WTC11 (cell line): Measurements from ENCODE around the gene CTNND2. TPM values are rescaled to one million over a fixed set of nuclear protein-coding genes. Genes with fewer than 3 reads are reported as not detected.

Source experiments
- ATAC-seq: fragments of 200-7000 bp; cut with Tn5 transposase; 2 replicates; pipeline ENCODE4 v1.10.0; 2021; ENCODE audit warnings: mild to moderate bottlenecking, moderate library complexity
- CTCF ChIA-PET: fragments of 300-600 bp; sonication (Branson Sonifier 250); formaldehyde crosslinking; loops from one replicate; lab custom pipeline; 2021; ENCODE audit warnings: antibody characterized with exemption; lab: Charles Lee
- POLR2A ChIA-PET: fragments of 350-600 bp; sonication (Branson Sonifier 250); formaldehyde crosslinking; loops from one replicate; lab custom pipeline; 2021; ENCODE audit warnings: antibody characterized with exemption; lab: Charles Lee
- DNase-seq: peaks from one replicate; pipeline ENCODE4 v3.0.0; 2021; ENCODE audit warnings: low spot score
- H3K27ac Mint-ChIP-seq: 2 replicates; pipeline ENCODE4 v1.8.0; 2021; ENCODE audit warnings: mixed read lengths
- H3K27me3 Mint-ChIP-seq: 2 replicates; pipeline ENCODE4 v1.8.0; 2021; ENCODE audit warnings: low read depth, mild to moderate bottlenecking, moderate library complexity, mixed read lengths
- H3K36me3 Mint-ChIP-seq: 2 replicates; pipeline ENCODE4 v1.8.0; 2021; ENCODE audit warnings: mixed read lengths
- H3K4me1 Mint-ChIP-seq: 2 replicates; pipeline ENCODE4 v1.8.0; 2022; ENCODE audit warnings: mixed read lengths
- H3K4me3 Mint-ChIP-seq: 2 replicates; pipeline ENCODE4 v1.8.0; 2021; ENCODE audit warnings: mild to moderate bottlenecking, moderate library complexity, mixed read lengths
- H3K9me3 Mint-ChIP-seq: 2 replicates; pipeline ENCODE4 v1.8.0; 2021; ENCODE audit warnings: mixed read lengths
- EMX1 ChIP-seq: fragments of 250-450 bp; sonication (Bioruptor Pico); IDR thresholded peaks from 2 replicates; pipeline ENCODE4 v1.8.0; 2021; ENCODE audit warnings: mild to moderate bottlenecking
- MAX ChIP-seq: sonication (generic); formaldehyde crosslinking; IDR thresholded peaks from 2 replicates; pipeline ENCODE4 v1.8.0; 2022; ENCODE audit warnings: mild to moderate bottlenecking, missing genetic modification reagents
- OVOL2 ChIP-seq: fragments of 250-450 bp; sonication (Bioruptor Pico); IDR thresholded peaks from 2 replicates; pipeline ENCODE4 v1.9.0; 2021; ENCODE audit warnings: mild to moderate bottlenecking, borderline replicate concordance
- PREB ChIP-seq: sonication (generic); formaldehyde crosslinking; IDR thresholded peaks from 2 replicates; pipeline ENCODE4 v1.8.1; 2022; ENCODE audit warnings: mild to moderate bottlenecking, missing genetic modification reagents, moderate library complexity, borderline replicate concordance
- ZNF416 ChIP-seq: fragments of 250-450 bp; sonication (Bioruptor Pico); IDR thresholded peaks from 2 replicates; pipeline ENCODE4 v1.9.0; 2021; ENCODE audit warnings: mild to moderate bottlenecking, inconsistent platforms
- ZNF425 ChIP-seq: fragments of 250-450 bp; sonication (Bioruptor Pico); conservative IDR thresholded peaks from 2 replicates; pipeline ENCODE4 v1.9.0; 2021; ENCODE audit warnings: mild to moderate bottlenecking
- total RNA-seq: library from RNA; stranded (reverse); gene quantifications from 3 replicates; pipeline ENCODE4 v1.2.3, GENCODE V29; 2021
- TF ChIP-seq, protein P1 (sequence below): sonication (generic); formaldehyde crosslinking; IDR thresholded peaks from 2 replicates; pipeline ENCODE4 v1.8.1; 2022; ENCODE audit warnings: mild to moderate bottlenecking, moderate library complexity, missing genetic modification reagents
- TF ChIP-seq, protein P2 (sequence below): sonication (generic); formaldehyde crosslinking; IDR thresholded peaks from 2 replicates; pipeline ENCODE4 v1.8.0; 2023; ENCODE audit warnings: missing genetic modification reagents
- TF ChIP-seq, protein P3 (sequence below): sonication (generic); formaldehyde crosslinking; IDR thresholded peaks from 2 replicates; pipeline ENCODE4 v1.8.0; 2023; ENCODE audit warnings: mild to moderate bottlenecking, missing genetic modification reagents
- TF ChIP-seq, protein P4 (sequence below): sonication (generic); formaldehyde crosslinking; IDR thresholded peaks from 2 replicates; pipeline ENCODE4 v1.8.1; 2022; ENCODE audit warnings: low read depth, missing genetic modification reagents, borderline replicate concordance

Gene CTNND2
- total RNA-seq, 1 experiment from 2014 or later: 11.9 TPM

DNA sequence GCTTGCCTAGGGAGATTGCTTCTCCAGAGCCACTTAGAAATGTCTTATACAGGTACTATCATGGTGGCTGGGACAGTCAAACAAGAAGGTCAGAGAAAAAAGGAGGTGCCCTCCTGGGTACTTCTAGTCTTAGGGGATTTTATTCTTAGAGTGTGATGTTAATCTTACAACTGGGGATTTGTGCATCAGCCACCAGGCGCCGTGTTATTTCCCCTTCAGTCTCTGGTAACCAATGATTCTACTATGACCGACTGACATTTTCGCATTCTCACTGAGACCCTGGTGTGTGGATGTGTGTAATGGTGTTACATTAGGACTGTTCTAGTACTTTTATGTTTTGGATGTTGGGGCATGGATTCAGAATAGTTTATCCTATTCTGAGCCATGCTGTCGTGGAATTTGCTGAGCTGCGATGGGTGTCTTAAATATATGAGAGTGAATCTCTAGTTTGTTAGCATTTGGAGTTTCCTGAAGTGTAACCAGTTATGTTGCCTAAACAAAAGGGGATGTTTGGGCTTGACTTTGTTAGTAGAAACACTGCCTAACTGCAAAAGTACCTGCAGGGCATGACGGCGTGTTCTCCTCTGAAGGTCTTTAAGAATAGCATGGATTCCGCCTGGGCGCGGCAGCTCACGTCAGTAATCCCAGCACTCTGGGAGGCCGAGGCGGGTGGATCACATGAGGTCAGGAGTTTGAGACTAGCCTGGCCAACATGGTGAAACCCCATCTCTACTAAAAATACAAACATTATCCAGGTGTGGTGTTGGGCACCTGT, 968.0 kb downstream of the CTNND2 start:
- TF ChIP-seq PREB (CRISPR knock-in tag): no peak
- TF ChIP-seq, protein P1, sequence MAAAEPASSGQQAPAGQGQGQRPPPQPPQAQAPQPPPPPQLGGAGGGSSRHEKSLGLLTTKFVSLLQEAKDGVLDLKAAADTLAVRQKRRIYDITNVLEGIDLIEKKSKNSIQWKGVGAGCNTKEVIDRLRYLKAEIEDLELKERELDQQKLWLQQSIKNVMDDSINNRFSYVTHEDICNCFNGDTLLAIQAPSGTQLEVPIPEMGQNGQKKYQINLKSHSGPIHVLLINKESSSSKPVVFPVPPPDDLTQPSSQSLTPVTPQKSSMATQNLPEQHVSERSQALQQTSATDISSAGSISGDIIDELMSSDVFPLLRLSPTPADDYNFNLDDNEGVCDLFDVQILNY (CRISPR knock-in tag): no peak
- no peak for TF ChIP-seq OVOL2 (CRISPR knock-in tag)
- Mint-ChIP-seq H3K27me3 (peaks cover 4% of the 10 kb centered on the region), H3K4me1 (peaks cover 13% of the 10 kb centered on the region), H3K4me3 (no peak overlapping the region), H3K36me3 (no peaks in the 10 kb centered on the region), H3K27ac (no peak overlapping the region), H3K9me3 (no peaks in the 10 kb centered on the region)
- DNase-seq (no peak), ATAC-seq (no peak)
- CTCF ChIA-PET: interaction anchor here (1.0 kb wide), 1 partner anchor 72 kb away, joined by 3 read pairs; no protein-coding TSS in a partner anchor
- POLR2A ChIA-PET: no interaction called here

GRCh38 chr5:10935536-10935935, 968.7 kb downstream of the CTNND2 start:
- TF ChIP-seq ZNF416 (CRISPR knock-in tag): no peak
- TF ChIP-seq, protein P2, sequence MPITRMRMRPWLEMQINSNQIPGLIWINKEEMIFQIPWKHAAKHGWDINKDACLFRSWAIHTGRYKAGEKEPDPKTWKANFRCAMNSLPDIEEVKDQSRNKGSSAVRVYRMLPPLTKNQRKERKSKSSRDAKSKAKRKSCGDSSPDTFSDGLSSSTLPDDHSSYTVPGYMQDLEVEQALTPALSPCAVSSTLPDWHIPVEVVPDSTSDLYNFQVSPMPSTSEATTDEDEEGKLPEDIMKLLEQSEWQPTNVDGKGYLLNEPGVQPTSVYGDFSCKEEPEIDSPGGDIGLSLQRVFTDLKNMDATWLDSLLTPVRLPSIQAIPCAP: no peak
- no peak for TF ChIP-seq ZNF425 (CRISPR knock-in tag)
- TF ChIP-seq, protein P3, sequence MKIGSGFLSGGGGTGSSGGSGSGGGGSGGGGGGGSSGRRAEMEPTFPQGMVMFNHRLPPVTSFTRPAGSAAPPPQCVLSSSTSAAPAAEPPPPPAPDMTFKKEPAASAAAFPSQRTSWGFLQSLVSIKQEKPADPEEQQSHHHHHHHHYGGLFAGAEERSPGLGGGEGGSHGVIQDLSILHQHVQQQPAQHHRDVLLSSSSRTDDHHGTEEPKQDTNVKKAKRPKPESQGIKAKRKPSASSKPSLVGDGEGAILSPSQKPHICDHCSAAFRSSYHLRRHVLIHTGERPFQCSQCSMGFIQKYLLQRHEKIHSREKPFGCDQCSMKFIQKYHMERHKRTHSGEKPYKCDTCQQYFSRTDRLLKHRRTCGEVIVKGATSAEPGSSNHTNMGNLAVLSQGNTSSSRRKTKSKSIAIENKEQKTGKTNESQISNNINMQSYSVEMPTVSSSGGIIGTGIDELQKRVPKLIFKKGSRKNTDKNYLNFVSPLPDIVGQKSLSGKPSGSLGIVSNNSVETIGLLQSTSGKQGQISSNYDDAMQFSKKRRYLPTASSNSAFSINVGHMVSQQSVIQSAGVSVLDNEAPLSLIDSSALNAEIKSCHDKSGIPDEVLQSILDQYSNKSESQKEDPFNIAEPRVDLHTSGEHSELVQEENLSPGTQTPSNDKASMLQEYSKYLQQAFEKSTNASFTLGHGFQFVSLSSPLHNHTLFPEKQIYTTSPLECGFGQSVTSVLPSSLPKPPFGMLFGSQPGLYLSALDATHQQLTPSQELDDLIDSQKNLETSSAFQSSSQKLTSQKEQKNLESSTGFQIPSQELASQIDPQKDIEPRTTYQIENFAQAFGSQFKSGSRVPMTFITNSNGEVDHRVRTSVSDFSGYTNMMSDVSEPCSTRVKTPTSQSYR (CRISPR knock-in tag): no peak
- TF ChIP-seq, protein P4, sequence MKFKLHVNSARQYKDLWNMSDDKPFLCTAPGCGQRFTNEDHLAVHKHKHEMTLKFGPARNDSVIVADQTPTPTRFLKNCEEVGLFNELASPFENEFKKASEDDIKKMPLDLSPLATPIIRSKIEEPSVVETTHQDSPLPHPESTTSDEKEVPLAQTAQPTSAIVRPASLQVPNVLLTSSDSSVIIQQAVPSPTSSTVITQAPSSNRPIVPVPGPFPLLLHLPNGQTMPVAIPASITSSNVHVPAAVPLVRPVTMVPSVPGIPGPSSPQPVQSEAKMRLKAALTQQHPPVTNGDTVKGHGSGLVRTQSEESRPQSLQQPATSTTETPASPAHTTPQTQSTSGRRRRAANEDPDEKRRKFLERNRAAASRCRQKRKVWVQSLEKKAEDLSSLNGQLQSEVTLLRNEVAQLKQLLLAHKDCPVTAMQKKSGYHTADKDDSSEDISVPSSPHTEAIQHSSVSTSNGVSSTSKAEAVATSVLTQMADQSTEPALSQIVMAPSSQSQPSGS (CRISPR knock-in tag): no peak
- no peak for TF ChIP-seq EMX1 (CRISPR knock-in tag)
- TF ChIP-seq MAX (CRISPR knock-in tag): no peak
- DNase-seq (no peak), ATAC-seq (no peak)
- Mint-ChIP-seq H3K27me3 (peaks cover 4% of the 10 kb centered on the region), H3K4me3 (no peak overlapping the region), H3K27ac (no peak overlapping the region), H3K36me3 (no peaks in the 10 kb centered on the region), H3K4me1 (peaks cover 14% of the 10 kb centered on the region), H3K9me3 (no peaks in the 10 kb centered on the region)
- ChIA-PET CTCF (interaction anchor here (1.0 kb wide), 1 partner anchor 71 kb away, joined by 3 read pairs; no protein-coding TSS in a partner anchor), POLR2A (no interaction called here)
